Lower leg skin (tissue), 3 donors: Measurements from ENCODE around the gene CDHR4.

Experiments
- POLR2A ChIP-seq, 2 donors: fragments of 450-650 bp; IDR thresholded peaks; one replicate each; pipeline ENCODE4 v1.6.1; 2016 to 2017; ENCODE audit warnings: antibody characterized with exemption in 2 of 2, mild to moderate bottlenecking in 1 of 2, moderate library complexity in 1 of 2
- TF ChIP-seq, protein P1 (sequence below), 3 donors: fragments of 450-650 bp; IDR thresholded peaks; one replicate each; pipeline ENCODE4 v1.5.1; 2016; ENCODE audit warnings: antibody characterized with exemption in 3 of 3, mild to moderate bottlenecking in 3 of 3, moderate library complexity in 2 of 3

GRCh38 chr3:49772703-49773102, 27.0 kb downstream of the CDHR4 start:
- TF ChIP-seq, protein P1, sequence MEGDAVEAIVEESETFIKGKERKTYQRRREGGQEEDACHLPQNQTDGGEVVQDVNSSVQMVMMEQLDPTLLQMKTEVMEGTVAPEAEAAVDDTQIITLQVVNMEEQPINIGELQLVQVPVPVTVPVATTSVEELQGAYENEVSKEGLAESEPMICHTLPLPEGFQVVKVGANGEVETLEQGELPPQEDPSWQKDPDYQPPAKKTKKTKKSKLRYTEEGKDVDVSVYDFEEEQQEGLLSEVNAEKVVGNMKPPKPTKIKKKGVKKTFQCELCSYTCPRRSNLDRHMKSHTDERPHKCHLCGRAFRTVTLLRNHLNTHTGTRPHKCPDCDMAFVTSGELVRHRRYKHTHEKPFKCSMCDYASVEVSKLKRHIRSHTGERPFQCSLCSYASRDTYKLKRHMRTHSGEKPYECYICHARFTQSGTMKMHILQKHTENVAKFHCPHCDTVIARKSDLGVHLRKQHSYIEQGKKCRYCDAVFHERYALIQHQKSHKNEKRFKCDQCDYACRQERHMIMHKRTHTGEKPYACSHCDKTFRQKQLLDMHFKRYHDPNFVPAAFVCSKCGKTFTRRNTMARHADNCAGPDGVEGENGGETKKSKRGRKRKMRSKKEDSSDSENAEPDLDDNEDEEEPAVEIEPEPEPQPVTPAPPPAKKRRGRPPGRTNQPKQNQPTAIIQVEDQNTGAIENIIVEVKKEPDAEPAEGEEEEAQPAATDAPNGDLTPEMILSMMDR (IDR thresholded peaks at IDR 0.05) = no peak
- TF ChIP-seq POLR2A (IDR thresholded peaks at IDR 0.05) = no peak
